ENCODE results near the gene TINAGL1. TPM values are rescaled to one million over a fixed set of nuclear protein-coding genes. Genes with fewer than 3 reads are reported as not detected.

Gene TINAGL1
- total RNA-seq, 1 donor from 2014 or later: 5.7 TPM

- no peak overlapping the region for H3K27ac ChIP-seq (ENCODE audit: low read depth, low read length)
- peaks cover 6% of the 10 kb centered on the region for H3K27me3 ChIP-seq (ENCODE audit: insufficient read depth, low read length)
- no peak for TF ChIP-seq CTCF (IDR thresholded peaks at IDR 0.05; ENCODE audit: insufficient read depth, low read depth, low read length)
- TF ChIP-seq EZH2 (IDR thresholded peaks at IDR 0.05; ENCODE audit: insufficient read depth, low read length): no peak
- no peaks in the 10 kb centered on the region for H4K20me1 ChIP-seq (ENCODE audit: insufficient read depth, low read length)
- no peak overlapping the region for H3K4me3 Mint-ChIP-seq (ENCODE audit: unreplicated experiment)
- peak overlapping the region; percentile 46 for H2AFZ ChIP-seq (ENCODE audit: low read depth, low read length)
- no peaks in the 10 kb centered on the region for H3K27me3 Mint-ChIP-seq (ENCODE audit: low read depth, unreplicated experiment)
- H3K9ac ChIP-seq (ENCODE audit: low read length): no peak overlapping the region
- no peaks in the 10 kb centered on the region for H3K9me3 Mint-ChIP-seq (ENCODE audit: unreplicated experiment)
- no peaks in the 10 kb centered on the region for H3K79me2 ChIP-seq (ENCODE audit: insufficient read depth, low read length)
- H3K27ac Mint-ChIP-seq (ENCODE audit: unreplicated experiment): peak overlapping the region; percentile 79
- FAIRE-seq (no peak), DNase-seq (ENCODE audit: low read depth) (peak; percentile 61)
- H3K36me3 Mint-ChIP-seq (ENCODE audit: low read depth, unreplicated experiment): no peaks in the 10 kb centered on the region
- H3K4me2 ChIP-seq (ENCODE audit: low read length): peak overlapping the region; percentile 72
- H3K9me3 ChIP-seq (ENCODE audit: insufficient read depth, low read depth, low read length): peaks cover 6% of the 10 kb centered on the region
- H3K4me1 Mint-ChIP-seq (ENCODE audit: low read depth, unreplicated experiment): peaks cover 11% of the 10 kb centered on the region
- H3K4me1 ChIP-seq (ENCODE audit: insufficient read depth, low read length): peaks cover 18% of the 10 kb centered on the region
- no peaks in the 10 kb centered on the region for H3K36me3 ChIP-seq (ENCODE audit: insufficient read depth, low read length)
- peak overlapping the region; percentile 11 for H3K4me3 ChIP-seq (ENCODE audit: insufficient read depth, low read depth, low read length)
Observed at GRCh38 chr1:31548534-31548906, 27.8 kb upstream of the TINAGL1 start.

- Histone ChIP-seq H3K27ac (ENCODE audit: low read depth, low read length) (no peak overlapping the region), H2AFZ (ENCODE audit: low read depth, low read length) (peak overlapping the region; percentile 72), H3K36me3 (ENCODE audit: insufficient read depth, low read length) (no peaks in the 10 kb centered on the region), H3K4me1 (ENCODE audit: insufficient read depth, low read length) (peaks cover 18% of the 10 kb centered on the region), H3K4me3 (ENCODE audit: insufficient read depth, low read depth, low read length) (peak overlapping the region; percentile 11), H3K9me3 (ENCODE audit: insufficient read depth, low read depth, low read length) (peaks cover 6% of the 10 kb centered on the region), H3K4me2 (ENCODE audit: low read length) (peak overlapping the region; percentile 72), H3K9ac (ENCODE audit: low read length) (peak overlapping the region; percentile 28), H4K20me1 (ENCODE audit: insufficient read depth, low read length) (no peaks in the 10 kb centered on the region), H3K27me3 (ENCODE audit: insufficient read depth, low read length) (peaks cover 6% of the 10 kb centered on the region), H3K79me2 (ENCODE audit: insufficient read depth, low read length) (no peaks in the 10 kb centered on the region)
- Mint-ChIP-seq H3K27ac (ENCODE audit: unreplicated experiment) (peak overlapping the region; percentile 79), H3K9me3 (ENCODE audit: unreplicated experiment) (no peaks in the 10 kb centered on the region), H3K4me1 (ENCODE audit: low read depth, unreplicated experiment) (peaks cover 11% of the 10 kb centered on the region), H3K27me3 (ENCODE audit: low read depth, unreplicated experiment) (no peaks in the 10 kb centered on the region), H3K36me3 (ENCODE audit: low read depth, unreplicated experiment) (no peaks in the 10 kb centered on the region), H3K4me3 (ENCODE audit: unreplicated experiment) (peak overlapping the region; percentile 84)
- FAIRE-seq (peak; percentile 55), DNase-seq (ENCODE audit: low read depth) (peak; percentile 61)
- TF ChIP-seq CTCF (IDR thresholded peaks at IDR 0.05; ENCODE audit: insufficient read depth, low read depth, low read length) (peak; percentile 98), EZH2 (IDR thresholded peaks at IDR 0.05; ENCODE audit: insufficient read depth, low read length) (no peak)
Observed at GRCh38 chr1:31548907-31549808, 27.2 kb upstream of the TINAGL1 start.

All from astrocyte (in vitro differentiated cells and primary cell).